Kidney epithelial cell (primary cell): ENCODE data around the gene RUSF1. TPM values are rescaled to one million over a fixed set of nuclear protein-coding genes. Genes with fewer than 3 reads are reported as not detected.
"Not testable (repeated sequence)": the region's sequence is repeated elsewhere in the genome, so short reads cannot be mapped to it uniquely, and the experiment has no call there.

Experiments
- DNase-seq: peaks from one replicate; pipeline ENCODE4 v3.0.0-alpha.2; 2010; ENCODE audit warnings: low read depth
- H3K27me3 ChIP-seq: 2 replicates; pipeline ENCODE4 v1.6.0; 2011; ENCODE audit warnings: low read length; ENCODE audit not compliant: control insufficient read depth, insufficient read depth
- H3K36me3 ChIP-seq: 2 replicates; pipeline ENCODE4 v1.5.1; 2011; ENCODE audit warnings: low read length; ENCODE audit not compliant: control insufficient read depth, insufficient read depth
- H3K4me3 ChIP-seq: 2 replicates; pipeline ENCODE4 v1.5.1; 2011; ENCODE audit warnings: low read depth, mild to moderate bottlenecking, control low read depth, low read length
- CTCF ChIP-seq: IDR thresholded peaks from 2 replicates; pipeline ENCODE4 v1.5.1; 2011; ENCODE audit warnings: mild to moderate bottlenecking, moderate library complexity, low read length, control low read depth, inconsistent platforms; ENCODE audit not compliant: insufficient read depth, poor library complexity, severe bottlenecking
- total RNA-seq: library from RNA; depleted of rRNA; stranded (reverse); fragments of >200 nt; gene quantifications from 2 replicates; pipeline ENCODE4 v1.2.3, GENCODE V29; 2015

The RUSF1 gene
- total RNA-seq, 1 donor from 2014 or later = 54.0 TPM

GRCh38 chr16:31508706-31509195, 560 bp upstream of the RUSF1 start:
- Histone ChIP-seq H3K4me3 (peak overlapping the region; percentile 98), H3K36me3 (no peaks in the 10 kb centered on the region), H3K27me3 (no peaks in the 10 kb centered on the region)
- DNase-seq = no peak
- TF ChIP-seq CTCF = no peak

- DNase-seq = no peak
- TF ChIP-seq CTCF = no peak
- Histone ChIP-seq H3K36me3 (no peaks in the 10 kb centered on the region), H3K4me3 (peak overlapping the region; percentile 98), H3K27me3 (no peaks in the 10 kb centered on the region)
Measured at GRCh38 chr16:31507617-31507928, 618 bp downstream of the RUSF1 start.

GRCh38 chr16:31505483-31505882, 2.7 kb downstream of the RUSF1 start:
- no peak for DNase-seq
- no peak overlapping the region for H3K4me3 ChIP-seq

GRCh38 chr16:31504159-31504558, 4.0 kb downstream of the RUSF1 start:
- DNase-seq = no peak
- no peak for TF ChIP-seq CTCF
- H3K4me3 ChIP-seq = no peak overlapping the region
- H3K36me3 ChIP-seq = no peaks in the 10 kb centered on the region
- H3K27me3 ChIP-seq = no peaks in the 10 kb centered on the region

More at GRCh38 chr16:31505483-31505882, 2.7 kb downstream of the RUSF1 start:
- Histone ChIP-seq H3K36me3 (no peaks in the 10 kb centered on the region), H3K27me3 (no peaks in the 10 kb centered on the region)
- TF ChIP-seq CTCF = no peak

- H3K4me3 ChIP-seq, DNase-seq, H3K36me3 ChIP-seq, H3K27me3 ChIP-seq: not testable (repeated sequence)
Measured at GRCh38 chr16:31503555-31503954, 4.6 kb downstream of the RUSF1 start.

- no peaks in the 10 kb centered on the region for H3K36me3 ChIP-seq
- no peak for DNase-seq
- no peak overlapping the region for H3K4me3 ChIP-seq
- no peak for TF ChIP-seq CTCF
- H3K27me3 ChIP-seq = no peaks in the 10 kb centered on the region
Measured at GRCh38 chr16:31502981-31503380, 5.2 kb downstream of the RUSF1 start.
